Measurements from ENCODE around the gene UBXN1. TPM values are rescaled to one million over a fixed set of nuclear protein-coding genes. Genes with fewer than 3 reads are reported as not detected.
A peak's percentile ranks its signal among the peaks of the same experiment; 100 is the strongest.

Gene UBXN1
- total RNA-seq, 1 experiment from 2014 or later = 116 TPM

- peak; percentile 98 for DNase-seq (ENCODE audit: low read depth)
These were observed 32.7 kb downstream of the UBXN1 start, which contains the start of gene GANAB for GRCh38 chr11:62645946-62646824. GANAB (minus strand) TSS chr11:62646613; CDS start chr11:62646599, 14 bp downstream.

DNA sequence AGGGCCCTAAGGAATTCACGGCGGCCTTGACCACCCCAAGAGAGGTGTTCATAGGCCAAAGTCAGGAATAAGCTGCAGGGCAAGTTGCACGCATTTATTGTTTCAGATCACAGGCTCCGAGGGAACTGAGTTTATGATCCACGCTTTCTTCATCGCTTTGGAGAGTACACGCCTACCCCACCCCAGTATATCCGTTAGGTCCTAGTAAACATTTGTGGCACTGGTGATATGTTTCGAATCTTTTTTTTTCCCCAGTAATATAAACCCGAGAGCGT lies 33.3 kb downstream of the UBXN1 start:
- DNase-seq (ENCODE audit: low read depth) = no peak

GRCh38 chr11:62644220-62644619 lies 34.7 kb downstream of the UBXN1 start:
- no peak for DNase-seq (ENCODE audit: low read depth)

DNA sequence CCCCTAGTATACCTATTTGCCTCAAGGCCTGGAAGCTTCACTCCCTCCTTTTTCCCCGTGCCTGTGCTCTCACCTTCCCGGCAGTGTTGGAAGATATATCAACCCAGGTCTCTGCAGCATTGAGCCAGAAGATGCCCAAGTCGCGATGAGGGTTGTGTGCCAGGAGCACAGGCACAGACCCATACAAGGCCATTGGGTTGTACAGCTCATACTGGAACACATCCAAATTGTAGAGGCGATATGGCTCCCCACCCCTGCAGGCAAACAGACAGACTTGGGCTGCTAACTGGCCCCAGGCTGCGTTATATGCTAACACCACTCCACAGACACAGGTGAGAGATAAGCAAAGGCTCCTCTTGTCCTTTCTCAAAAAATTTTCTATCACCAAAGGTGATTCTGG lies 46.4 kb downstream of the UBXN1 start:
- DNase-seq (ENCODE audit: low read depth) = no peak

GRCh38 chr11:62627713-62628112 lies 51.2 kb downstream of the UBXN1 start:
- no peak for DNase-seq (ENCODE audit: low read depth)

Other genes starting within 250 kb of the UBXN1 start
- gene AHNAK, start 132.3 kb downstream of the UBXN1 start, total RNA-seq (2014; rRNA removed; shearing (Covaris generic)) = 51.3 and 141 TPM in 2 replicates
- 940 and 974 TPM in 2 replicates for gene EEF1G, start 105.2 kb downstream of the UBXN1 start, total RNA-seq (2014; rRNA removed; shearing (Covaris generic))
- gene TUT1, start 87.5 kb downstream of the UBXN1 start, total RNA-seq (2014; rRNA removed; shearing (Covaris generic)) = 5.2 and 7.6 TPM in 2 replicates
- 104 and 148 TPM in 2 replicates for gene MTA2, start 77.2 kb downstream of the UBXN1 start, total RNA-seq (2014; rRNA removed; shearing (Covaris generic))
- gene EML3, start 66.3 kb downstream of the UBXN1 start, total RNA-seq (2014; rRNA removed; shearing (Covaris generic)) = 10.5 and 21.7 TPM in 2 replicates
- 8.1 and 9.0 TPM in 2 replicates for gene ROM1, start 65.8 kb downstream of the UBXN1 start, total RNA-seq (2014; rRNA removed; shearing (Covaris generic))
- gene B3GAT3, start 57.1 kb downstream of the UBXN1 start, total RNA-seq (2014; rRNA removed; shearing (Covaris generic)) = 16.6 and 44.9 TPM in 2 replicates
- 142 and 229 TPM in 2 replicates for gene GANAB, start 32.5 kb downstream of the UBXN1 start, total RNA-seq (2014; rRNA removed; shearing (Covaris generic))
- 17.1 and 22.1 TPM in 2 replicates for gene INTS5, start 25.8 kb downstream of the UBXN1 start, total RNA-seq (2014; rRNA removed; shearing (Covaris generic))
- 83.6 and 86.6 TPM in 2 replicates for gene C11orf98, start 13.9 kb downstream of the UBXN1 start, total RNA-seq (2014; rRNA removed; shearing (Covaris generic))
- 2.0 and 8.7 TPM in 2 replicates for gene CSKMT, start 13.8 kb downstream of the UBXN1 start, total RNA-seq (2014; rRNA removed; shearing (Covaris generic))
- 9.4 and 12.6 TPM in 2 replicates for gene UQCC3, start 7.4 kb downstream of the UBXN1 start, total RNA-seq (2014; rRNA removed; shearing (Covaris generic))
- 3.8 and 6.1 TPM in 2 replicates for gene LBHD1, start 6.8 kb downstream of the UBXN1 start, total RNA-seq (2014; rRNA removed; shearing (Covaris generic))
- 0.42 and 1.7 TPM in 2 replicates for gene LRRN4CL, start 10.5 kb upstream of the UBXN1 start, total RNA-seq (2014; rRNA removed; shearing (Covaris generic))
- gene BSCL2, start 28.4 kb upstream of the UBXN1 start, total RNA-seq (2014; rRNA removed; shearing (Covaris generic)) = 165 and 183 TPM in 2 replicates
- gene GNG3, start 28.6 kb upstream of the UBXN1 start, total RNA-seq (2014; rRNA removed; shearing (Covaris generic)) = not detected in 2 replicates
- gene HNRNPUL2, start 48.4 kb upstream of the UBXN1 start, total RNA-seq (2014; rRNA removed; shearing (Covaris generic)) = 11.3 and 16.8 TPM in 2 replicates
- gene TTC9C, start 49.4 kb upstream of the UBXN1 start, total RNA-seq (2014; rRNA removed; shearing (Covaris generic)) = 64.6 and 70.6 TPM in 2 replicates
- 6.4 and 10.2 TPM in 2 replicates for gene ZBTB3, start 75.1 kb upstream of the UBXN1 start, total RNA-seq (2014; rRNA removed; shearing (Covaris generic))
- gene POLR2G, start 82.5 kb upstream of the UBXN1 start, total RNA-seq (2014; rRNA removed; shearing (Covaris generic)) = 178 and 181 TPM in 2 replicates
- 14.5 and 17.3 TPM in 2 replicates for gene TAF6L, start 92.3 kb upstream of the UBXN1 start, total RNA-seq (2014; rRNA removed; shearing (Covaris generic))
- gene TMEM179B, start 108.3 kb upstream of the UBXN1 start, total RNA-seq (2014; rRNA removed; shearing (Covaris generic)) = 82.1 and 138 TPM in 2 replicates
- gene TMEM223, start 112.9 kb upstream of the UBXN1 start, total RNA-seq (2014; rRNA removed; shearing (Covaris generic)) = 38.7 and 41.7 TPM in 2 replicates
- gene NXF1, start 126.4 kb upstream of the UBXN1 start, total RNA-seq (2014; rRNA removed; shearing (Covaris generic)) = 23.2 and 30.0 TPM in 2 replicates
- 57.2 and 57.5 TPM in 2 replicates for gene STX5, start 153.0 kb upstream of the UBXN1 start, total RNA-seq (2014; rRNA removed; shearing (Covaris generic))
- not detected in 2 replicates for gene TEX54, start 153.8 kb upstream of the UBXN1 start, total RNA-seq (2014; rRNA removed; shearing (Covaris generic))
- gene WDR74, start 160.5 kb upstream of the UBXN1 start, total RNA-seq (2014; rRNA removed; shearing (Covaris generic)) = 55.2 and 61.8 TPM in 2 replicates
- gene SLC3A2, start 201.8 kb upstream of the UBXN1 start, total RNA-seq (2014; rRNA removed; shearing (Covaris generic)) = 125 and 141 TPM in 2 replicates
- gene CHRM1, start 242.3 kb upstream of the UBXN1 start, total RNA-seq (2014; rRNA removed; shearing (Covaris generic)) = not detected in 2 replicates

All from M059J (cell line).